Natural killer cell (primary cell): Measurements from ENCODE around the gene BAHD1. TPM values are rescaled to one million over a fixed set of nuclear protein-coding genes. Genes with fewer than 3 reads are reported as not detected.

Experiments used
- ATAC-seq, 3 donors: fragments of 150-1000 bp in 2 of 3; fragments of 200-7000 bp in 1 of 3; cut with Tn5 transposase; 1 replicate in 1 of 3; 2 replicates in 2 of 3; pipeline ENCODE4 v1.10.0; 2021; ENCODE audit warnings: mild to moderate bottlenecking in 2 of 3, moderate library complexity in 2 of 3
- DNase-seq, 2 donors: peaks; one replicate each; pipeline versions ENCODE4 v3.0.0 to v3.0.0-alpha.2; 2013 to 2021; ENCODE audit warnings: mixed read lengths in 1 of 2
- H3K27ac ChIP-seq: one replicate; pipeline ENCODE4 v1.5.1; 2013; ENCODE audit warnings: mild to moderate bottlenecking, low read length
- H3K27me3 ChIP-seq: one replicate; pipeline ENCODE4 v1.6.1; 2013; ENCODE audit warnings: low read length; ENCODE audit not compliant: control insufficient read depth, insufficient read depth
- H3K36me3 ChIP-seq: one replicate; pipeline ENCODE4 v1.6.1; 2013; ENCODE audit warnings: low read length; ENCODE audit not compliant: control insufficient read depth, insufficient read depth
- H3K4me1 ChIP-seq: one replicate; pipeline ENCODE4 v1.6.1; 2013; ENCODE audit warnings: low read length; ENCODE audit not compliant: control insufficient read depth, insufficient read depth
- H3K4me3 ChIP-seq: one replicate; pipeline ENCODE4 v1.5.1; 2013; ENCODE audit warnings: low read length
- H3K9me3 ChIP-seq: one replicate; pipeline ENCODE4 v1.6.1; 2013; ENCODE audit warnings: low read length; ENCODE audit not compliant: control insufficient read depth, insufficient read depth
- H3K27ac Mint-ChIP-seq, 2 donors: one replicate each; pipeline ENCODE4 v1.8.0; 2022; ENCODE audit warnings: mild to moderate bottlenecking in 2 of 2, mixed read lengths in 2 of 2, moderate library complexity in 1 of 2
- H3K27me3 Mint-ChIP-seq, 2 donors: one replicate each; pipeline ENCODE4 v1.8.0; 2022; ENCODE audit warnings: low read depth in 2 of 2, mixed read lengths in 2 of 2
- H3K36me3 Mint-ChIP-seq: one replicate; pipeline ENCODE4 v1.8.0; 2022; ENCODE audit warnings: mixed read lengths
- H3K4me1 Mint-ChIP-seq, 2 donors: one replicate each; pipeline ENCODE4 v1.8.0; 2022; ENCODE audit warnings: mixed read lengths in 2 of 2
- H3K4me3 Mint-ChIP-seq: one replicate; pipeline ENCODE4 v1.8.0; 2022; ENCODE audit warnings: mild to moderate bottlenecking, moderate library complexity, mixed read lengths
- H3K9me3 Mint-ChIP-seq, 2 donors: one replicate each; pipeline ENCODE4 v1.8.0; 2022; ENCODE audit warnings: mixed read lengths in 2 of 2
- WGBS: methylation state at CpG from one replicate; pipeline ENCODE4 v1.1.7; 2013; ENCODE audit warnings: missing lambda C conversion rate; ENCODE audit not compliant: insufficient coverage; 5-methylcytosine and 5-hydroxymethylcytosine counted together
- intact Hi-C: fragments of 100-400 bp; cut with micrococcal nuclease; formaldehyde crosslinking; loops from one replicate; pipeline ENCODE4 v1.14.2; 2022
- total RNA-seq, 4 donors: library from RNA; stranded (reverse); fragments of 120-200 nt in 1 of 4; gene quantifications; one replicate each; pipeline versions ENCODE4 v1.2.3 to v1.2.4, GENCODE V29; 2013 to 2022
- TF ChIP-seq, protein P1 (sequence below): fragments of 200-600 bp; IDR thresholded peaks from one replicate; pipeline ENCODE4 v1.8.0; 2022; ENCODE audit warnings: antibody characterized with exemption

The BAHD1 gene
- total RNA-seq, 3 donors from 2014 or later (not counting 1 experiment from before 2014, with no cell fraction given), result 29.4 to 48.9 (median 41.8) TPM

DNA sequence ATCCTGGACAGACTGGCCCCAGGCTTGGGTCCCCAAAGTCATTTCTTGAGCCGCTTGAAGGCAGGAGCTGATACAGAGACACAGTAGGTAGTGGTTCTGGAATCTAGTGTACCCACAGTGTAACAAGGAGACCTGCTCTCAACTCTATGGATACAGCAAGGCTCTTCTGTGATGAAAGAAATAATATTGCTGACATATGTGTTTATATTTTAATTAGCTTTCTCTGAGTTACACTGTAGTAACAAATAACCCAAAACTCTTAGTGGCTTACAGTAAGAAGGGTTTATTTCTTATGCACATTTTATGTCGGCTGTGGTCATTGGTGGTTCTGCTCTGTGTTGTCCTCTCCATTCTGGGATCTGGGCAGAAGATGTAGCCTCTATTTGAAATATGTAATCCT is 75.6 kb downstream of the BAHD1 start:
- no peak for DNase-seq
- H3K27ac Mint-ChIP-seq, result no peak overlapping the region
- no peaks in the 10 kb centered on the region for H3K9me3 ChIP-seq
- no peak overlapping the region for H3K4me3 Mint-ChIP-seq
- peaks cover 9% of the 10 kb centered on the region for H3K27me3 ChIP-seq
- H3K27ac ChIP-seq, result no peak overlapping the region
- ATAC-seq, result no peak
- no peaks in the 10 kb centered on the region for H3K9me3 Mint-ChIP-seq
- peaks cover 3 to 18% of the 10 kb centered on the region in 2 donors for H3K4me1 Mint-ChIP-seq
- intact Hi-C loops, result no loop called here
- H3K4me1 ChIP-seq, result peaks cover 6% of the 10 kb centered on the region
- peaks cover 16 to 25% of the 10 kb centered on the region in 2 donors for H3K27me3 Mint-ChIP-seq
- H3K36me3 Mint-ChIP-seq, result no peaks in the 10 kb centered on the region
- TF ChIP-seq, protein P1, sequence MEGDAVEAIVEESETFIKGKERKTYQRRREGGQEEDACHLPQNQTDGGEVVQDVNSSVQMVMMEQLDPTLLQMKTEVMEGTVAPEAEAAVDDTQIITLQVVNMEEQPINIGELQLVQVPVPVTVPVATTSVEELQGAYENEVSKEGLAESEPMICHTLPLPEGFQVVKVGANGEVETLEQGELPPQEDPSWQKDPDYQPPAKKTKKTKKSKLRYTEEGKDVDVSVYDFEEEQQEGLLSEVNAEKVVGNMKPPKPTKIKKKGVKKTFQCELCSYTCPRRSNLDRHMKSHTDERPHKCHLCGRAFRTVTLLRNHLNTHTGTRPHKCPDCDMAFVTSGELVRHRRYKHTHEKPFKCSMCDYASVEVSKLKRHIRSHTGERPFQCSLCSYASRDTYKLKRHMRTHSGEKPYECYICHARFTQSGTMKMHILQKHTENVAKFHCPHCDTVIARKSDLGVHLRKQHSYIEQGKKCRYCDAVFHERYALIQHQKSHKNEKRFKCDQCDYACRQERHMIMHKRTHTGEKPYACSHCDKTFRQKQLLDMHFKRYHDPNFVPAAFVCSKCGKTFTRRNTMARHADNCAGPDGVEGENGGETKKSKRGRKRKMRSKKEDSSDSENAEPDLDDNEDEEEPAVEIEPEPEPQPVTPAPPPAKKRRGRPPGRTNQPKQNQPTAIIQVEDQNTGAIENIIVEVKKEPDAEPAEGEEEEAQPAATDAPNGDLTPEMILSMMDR, result no peak
- no peak overlapping the region for H3K4me3 ChIP-seq
- WGBS, result 95% methylated on average over 2 of the region's 2 CpGs
- H3K36me3 ChIP-seq, result no peaks in the 10 kb centered on the region

Other genes with a start within 250 kb of the BAHD1 start
- 10 to 100 TPM in 1 of 3 donors, 1 to 10 TPM in 2; 7.6 to 10.9 (median 7.9) TPM for gene PAK6, start 201.9 kb upstream of the BAHD1 start, total RNA-seq
- gene ANKRD63, start 157.9 kb upstream of the BAHD1 start, total RNA-seq, result not detected
- 100 to 1,000 TPM; 345 to 440 (median 432) TPM for gene PLCB2, start 133.0 kb upstream of the BAHD1 start, total RNA-seq
- gene INAFM2, start 117.3 kb upstream of the BAHD1 start, total RNA-seq, result 10 to 100 TPM; 14.0 to 21.7 (median 15.1) TPM
- gene CCDC9B, start 100.0 kb upstream of the BAHD1 start, total RNA-seq, result 1 to 10 TPM; 4.4 to 5.3 (median 4.7) TPM
- gene PHGR1, start 89.9 kb upstream of the BAHD1 start, total RNA-seq, result not detected
- 1 to 10 TPM in 1 of 3 donors, under 1 TPM in 2; 0.20 to 1.0 (median 0.26) TPM for gene DISP2, start 82.7 kb upstream of the BAHD1 start, total RNA-seq
- gene KNSTRN, start 58.2 kb upstream of the BAHD1 start, total RNA-seq, result 1 to 10 TPM; 5.4 to 7.6 (median 5.6) TPM
- gene IVD, start 35.2 kb upstream of the BAHD1 start, total RNA-seq, result 10 to 100 TPM; 56.2 to 76.8 (median 67.3) TPM
- 10 to 100 TPM in 2 of 3 donors, 1 to 10 TPM in 1; 9.8 to 16.7 (median 12.9) TPM for gene CHST14, start 30.0 kb downstream of the BAHD1 start, total RNA-seq
- 10 to 100 TPM; 34.2 to 43.7 (median 37.4) TPM for gene CCDC32, start 124.1 kb downstream of the BAHD1 start, total RNA-seq
- 10 to 100 TPM; 13.7 to 15.2 (median 14.2) TPM for gene RPUSD2, start 128.3 kb downstream of the BAHD1 start, total RNA-seq
- 1 to 10 TPM; 2.4 to 4.1 (median 3.6) TPM for gene KNL1, start 153.3 kb downstream of the BAHD1 start, total RNA-seq